ENCODE results near the gene NEK1.
"Not testable (repeated sequence)": the region's sequence is repeated elsewhere in the genome, so short reads cannot be mapped to it uniquely, and the experiment has no call there.

NEK1 gene

GRCh38 chr4:169499907-169500306, 112.5 kb downstream of the NEK1 start:
- DNase-seq (ENCODE audit: low read depth in 2 of 2): not testable (repeated sequence)

GRCh38 chr4:169494234-169494633, 118.1 kb downstream of the NEK1 start:
- DNase-seq (ENCODE audit: low read depth in 2 of 2): not testable (repeated sequence)

- DNase-seq (ENCODE audit: low read depth in 2 of 2): no peak
Measured at GRCh38 chr4:169493164-169493524, 119.2 kb downstream of the NEK1 start.

GRCh38 chr4:169492436-169493163, 119.8 kb downstream of the NEK1 start:
- DNase-seq (ENCODE audit: low read depth in 2 of 2): no peak

- no peak for DNase-seq (ENCODE audit: low read depth in 2 of 2)
Measured at GRCh38 chr4:169491211-169491610, 121.2 kb downstream of the NEK1 start.

GRCh38 chr4:169489306-169489705, 123.1 kb downstream of the NEK1 start:
- no peak for DNase-seq (ENCODE audit: low read depth in 2 of 2)

GRCh38 chr4:169485791-169486742, 126.3 kb downstream of the NEK1 start:
- no peak for DNase-seq (ENCODE audit: low read depth in 2 of 2)

- no peak for DNase-seq (ENCODE audit: low read depth in 2 of 2)
Measured at GRCh38 chr4:169485086-169485485, 127.3 kb downstream of the NEK1 start.

GRCh38 chr4:169484485-169484884, 127.9 kb downstream of the NEK1 start:
- DNase-seq (ENCODE audit: low read depth in 2 of 2): no peak

GRCh38 chr4:169464080-169464479, 148.3 kb downstream of the NEK1 start:
- no peak for DNase-seq (ENCODE audit: low read depth in 2 of 2)

- DNase-seq (ENCODE audit: low read depth in 2 of 2): no peak
Measured at GRCh38 chr4:169460081-169460480, 152.3 kb downstream of the NEK1 start.

GRCh38 chr4:169458575-169458974, 153.8 kb downstream of the NEK1 start:
- no peak for DNase-seq (ENCODE audit: low read depth in 2 of 2)

GRCh38 chr4:169452644-169453043, 159.7 kb downstream of the NEK1 start:
- DNase-seq (ENCODE audit: low read depth in 2 of 2): not testable (repeated sequence)

- not testable (repeated sequence) for DNase-seq (ENCODE audit: low read depth in 2 of 2)
Measured at GRCh38 chr4:169448935-169449334, 163.4 kb downstream of the NEK1 start.

GRCh38 chr4:169446824-169447223, 165.6 kb downstream of the NEK1 start:
- DNase-seq (ENCODE audit: low read depth in 2 of 2): no peak

- no peak for DNase-seq (ENCODE audit: low read depth in 2 of 2)
Measured at GRCh38 chr4:169443748-169444147, 168.6 kb downstream of the NEK1 start.

GRCh38 chr4:169440446-169440845, 171.9 kb downstream of the NEK1 start:
- no peak for DNase-seq (ENCODE audit: low read depth in 2 of 2)

GRCh38 chr4:169439244-169439643, 173.1 kb downstream of the NEK1 start:
- no peak for DNase-seq (ENCODE audit: low read depth in 2 of 2)

GRCh38 chr4:169438057-169438480, 174.3 kb downstream of the NEK1 start:
- no peak for DNase-seq (ENCODE audit: low read depth in 2 of 2)

GRCh38 chr4:169437299-169438047, 174.9 kb downstream of the NEK1 start:
- DNase-seq (ENCODE audit: low read depth in 2 of 2): no peak

GRCh38 chr4:169436734-169437133, 175.6 kb downstream of the NEK1 start:
- no peak for DNase-seq (ENCODE audit: low read depth in 2 of 2)

GRCh38 chr4:169428376-169428775, 184.0 kb downstream of the NEK1 start:
- DNase-seq (ENCODE audit: low read depth in 2 of 2): no peak
